GM21737 (cell line): ENCODE measurements around the gene GABBR2.
"Not testable (repeated sequence)": the region's sequence is repeated elsewhere in the genome, so short reads cannot be mapped to it uniquely, and the experiment has no call there.

Experiments used
- ATAC-seq: cut with Tn5 transposase; IDR thresholded peaks from one replicate; pipeline ENCODE4 v1.9.1; 2021; ENCODE audit warnings: mild to moderate bottlenecking, moderate library complexity; ENCODE audit not compliant: unreplicated experiment

GABBR2 gene

DNA sequence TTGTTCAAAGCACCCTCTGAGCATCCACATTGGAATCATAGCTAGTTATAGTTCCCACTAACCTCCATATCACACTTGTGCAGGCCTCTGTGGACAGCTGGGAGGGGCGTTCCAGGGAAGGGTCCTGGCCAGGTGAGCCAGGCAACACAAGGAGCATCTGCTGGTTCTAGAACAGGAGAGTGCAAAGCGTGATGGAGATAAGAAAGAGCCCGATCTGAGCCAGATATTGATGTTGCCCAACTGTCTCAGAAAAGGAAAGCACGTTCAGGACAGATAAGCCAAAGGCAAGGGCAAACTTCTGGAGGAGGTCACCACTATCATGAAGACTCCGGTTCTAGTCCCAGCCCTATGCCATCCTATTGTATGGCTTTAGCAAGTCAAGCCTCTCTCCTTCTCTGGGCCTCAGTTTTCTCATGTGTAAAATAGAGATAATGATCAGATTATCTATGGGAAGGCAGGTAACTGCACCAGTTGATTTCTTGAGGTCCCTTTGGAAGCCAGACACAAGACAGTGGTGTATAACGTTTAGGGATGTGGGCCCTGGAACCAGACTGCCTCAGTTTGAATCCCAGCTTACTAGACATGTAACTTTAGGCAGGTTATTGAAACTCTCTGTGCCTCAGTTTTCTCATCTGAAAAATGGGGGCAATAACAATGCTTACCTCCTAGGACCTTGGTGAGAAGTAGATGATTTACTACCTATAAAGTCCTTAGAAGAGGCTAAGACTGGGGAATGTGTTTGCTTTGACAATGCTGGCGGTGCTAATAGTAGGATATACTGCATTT, 19.8 kb downstream of the GABBR2 start:
- ATAC-seq = no peak

- ATAC-seq = no peak
Measured at GRCh38 chr9:98687911-98688310, 20.8 kb downstream of the GABBR2 start.

GRCh38 chr9:98686961-98687855, 21.5 kb downstream of the GABBR2 start:
- ATAC-seq = no peak

GRCh38 chr9:98684816-98685215, 23.9 kb downstream of the GABBR2 start:
- ATAC-seq = not testable (repeated sequence)

GRCh38 chr9:98678244-98678842, 30.4 kb downstream of the GABBR2 start:
- no peak for ATAC-seq

GRCh38 chr9:98673681-98674080, 35.1 kb downstream of the GABBR2 start:
- ATAC-seq = no peak

DNA sequence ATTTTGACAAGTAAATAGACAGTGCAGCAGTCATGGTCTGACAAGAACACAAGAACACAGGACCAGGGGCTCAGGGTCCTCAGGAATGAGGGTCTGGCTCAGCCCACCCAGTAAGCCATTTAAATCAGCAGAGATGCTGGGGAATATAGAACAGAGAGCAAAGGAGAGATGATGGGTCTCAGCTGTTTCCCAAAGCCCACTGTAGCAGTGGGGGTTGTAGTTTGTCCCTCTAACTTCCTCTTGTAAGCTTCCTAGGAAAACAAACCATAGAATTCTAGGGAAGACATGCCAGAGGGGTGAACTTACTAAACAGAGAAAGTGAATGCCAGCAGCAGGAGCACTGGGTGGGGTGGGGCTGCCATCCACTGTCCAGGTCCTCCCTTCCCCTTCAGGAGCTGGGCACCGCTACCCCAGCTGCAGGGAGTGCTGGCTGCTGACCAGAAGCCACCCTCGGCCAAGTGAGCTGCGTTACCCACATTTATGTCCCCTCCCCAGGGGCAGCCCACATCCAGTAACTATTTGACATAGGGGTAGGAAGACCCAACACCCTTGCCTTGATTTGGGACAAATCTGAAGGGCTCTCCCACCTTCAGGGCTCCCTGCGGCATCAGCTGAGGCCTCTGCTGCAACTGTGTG, 41.6 kb downstream of the GABBR2 start:
- no peak for ATAC-seq

DNA sequence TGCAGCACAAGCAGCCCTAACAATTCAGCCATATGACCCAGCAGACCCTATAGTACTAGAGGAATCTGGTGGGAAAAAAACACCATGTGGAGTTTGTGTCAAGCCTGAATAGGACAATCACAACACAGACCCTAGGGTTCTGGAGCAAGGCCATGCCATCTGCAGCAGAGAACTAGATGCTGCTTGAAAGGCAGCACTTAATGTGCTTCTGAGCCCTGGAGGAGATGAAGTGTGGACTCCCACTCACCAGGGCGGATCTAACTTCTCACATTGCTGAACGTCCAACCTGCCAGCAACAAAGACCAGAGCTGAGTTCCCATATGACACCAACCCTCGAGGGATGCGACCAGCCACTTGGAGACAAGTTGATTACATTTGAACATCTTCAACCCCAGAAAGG, 43.2 kb downstream of the GABBR2 start:
- no peak for ATAC-seq

DNA sequence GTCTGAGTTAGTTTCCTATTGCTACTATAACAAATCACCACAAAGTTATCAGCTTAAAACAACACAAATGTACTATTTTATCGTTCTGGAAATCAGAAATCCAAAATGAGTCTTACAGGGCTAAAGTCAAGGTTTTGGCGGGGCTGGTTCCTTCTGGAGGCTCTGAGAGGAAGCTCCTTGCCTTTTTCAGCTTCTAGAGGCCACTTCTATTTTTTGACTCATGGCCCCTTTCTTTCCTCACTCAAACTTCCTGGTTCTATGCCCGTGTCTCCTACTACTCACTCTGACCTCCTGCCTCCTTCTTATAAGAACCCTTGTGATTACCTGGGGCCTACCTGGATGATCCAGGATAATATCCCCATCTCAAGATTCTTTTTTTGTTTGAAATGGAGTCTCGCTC, 48.2 kb downstream of the GABBR2 start:
- no peak for ATAC-seq

GRCh38 chr9:98658951-98659351, 49.8 kb downstream of the GABBR2 start:
- ATAC-seq = no peak

- no peak for ATAC-seq
Measured at GRCh38 chr9:98657897-98658296, 50.8 kb downstream of the GABBR2 start.

DNA sequence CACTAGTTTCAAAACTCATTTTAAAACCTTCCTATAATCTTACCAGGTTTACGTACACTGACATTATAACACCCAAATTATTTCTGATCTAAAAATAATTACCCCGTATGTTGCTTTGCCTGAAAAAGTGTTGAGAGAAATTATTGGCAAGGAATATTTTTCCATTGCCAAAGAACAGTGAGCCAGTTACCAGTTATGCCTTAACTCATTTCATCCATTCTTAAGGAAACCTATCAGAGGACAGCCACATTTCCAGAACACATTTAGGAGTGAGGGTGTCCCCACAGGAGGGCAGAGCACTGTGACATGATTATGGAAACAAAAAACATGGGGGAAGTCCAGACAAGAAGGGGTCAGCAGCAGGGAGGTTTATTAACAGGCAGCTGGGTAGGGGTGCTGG, 52.2 kb downstream of the GABBR2 start:
- no peak for ATAC-seq

DNA sequence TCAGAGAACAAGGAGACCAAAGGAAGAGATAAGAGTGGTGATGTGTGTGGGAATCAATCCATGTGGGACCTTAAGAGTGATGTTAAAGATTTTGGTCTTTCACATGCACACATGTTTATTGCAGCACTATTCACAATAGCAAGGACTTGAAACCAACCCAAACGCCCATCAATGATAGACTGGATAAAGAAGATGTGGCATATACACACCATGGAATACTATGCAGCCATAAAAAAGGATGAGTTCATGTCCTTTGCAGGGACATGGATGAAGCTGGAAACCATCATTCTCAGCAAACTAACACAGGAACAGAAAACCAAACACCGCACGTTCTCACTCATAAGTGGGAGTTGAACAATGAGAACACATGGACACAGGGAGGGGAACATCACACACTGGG, 53.3 kb downstream of the GABBR2 start:
- not testable (repeated sequence) for ATAC-seq

GRCh38 chr9:98654247-98654646, 54.5 kb downstream of the GABBR2 start:
- no peak for ATAC-seq

DNA sequence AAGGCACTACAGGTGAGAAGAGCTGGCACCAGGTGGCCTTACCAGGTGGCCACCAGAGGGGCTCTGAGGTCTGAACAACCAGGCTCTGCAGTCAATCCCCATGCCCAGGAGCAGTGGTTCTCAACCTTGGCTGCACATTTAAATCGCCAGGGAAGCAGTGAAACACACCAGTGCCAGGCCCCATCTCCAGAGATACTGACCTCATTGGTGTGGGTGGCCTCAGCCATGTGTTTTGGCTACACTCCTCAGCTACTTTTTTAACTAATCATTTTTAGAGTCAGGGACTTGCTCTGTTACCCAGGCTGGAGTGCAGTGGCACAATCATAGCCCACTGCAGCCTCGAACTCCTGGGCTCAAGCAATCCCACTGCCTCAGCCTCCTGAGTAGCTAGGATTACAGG, 56.0 kb downstream of the GABBR2 start:
- no peak for ATAC-seq

- ATAC-seq = no peak
Measured at GRCh38 chr9:98652302-98652701, 56.4 kb downstream of the GABBR2 start.

GRCh38 chr9:98647236-98647635, 61.5 kb downstream of the GABBR2 start:
- no peak for ATAC-seq

GRCh38 chr9:98644011-98644410, 64.7 kb downstream of the GABBR2 start:
- ATAC-seq = no peak

GRCh38 chr9:98642661-98643312, 65.9 kb downstream of the GABBR2 start:
- ATAC-seq = no peak

- ATAC-seq = no peak
Measured at GRCh38 chr9:98641695-98642094, 67.0 kb downstream of the GABBR2 start.

- ATAC-seq = no peak
Measured at GRCh38 chr9:98640394-98640793, 68.3 kb downstream of the GABBR2 start.
